WERI-Rb-1 (cell line): Measurements from ENCODE around the gene MYO18A.

Experiments
- DNase-seq: peaks from one replicate; pipeline ENCODE4 v3.0.0-alpha.2; 2020
- H3K27ac ChIP-seq: fragments of 250-450 bp; sonication (Bioruptor Pico); 2 replicates; pipeline ENCODE4 v1.5.1; 2020; ENCODE audit warnings: mild to moderate bottlenecking, moderate library complexity
- H3K27me3 ChIP-seq: fragments of 250-450 bp; sonication (Bioruptor Pico); 2 replicates; pipeline ENCODE4 v1.5.1; 2021; ENCODE audit warnings: mild to moderate bottlenecking, low read depth, moderate library complexity; ENCODE audit not compliant: insufficient read depth, severe bottlenecking
- H3K36me3 ChIP-seq: fragments of 250-450 bp; sonication (Bioruptor Pico); 2 replicates; pipeline ENCODE4 v1.5.1; 2020; ENCODE audit warnings: mild to moderate bottlenecking, moderate library complexity
- H3K4me3 ChIP-seq: 2 replicates; pipeline ENCODE4 v1.5.1; 2011; ENCODE audit warnings: low read depth, mild to moderate bottlenecking, control low read depth, low read length
- H3K9me3 ChIP-seq: fragments of 250-450 bp; sonication (Bioruptor Pico); 2 replicates; pipeline ENCODE4 v1.5.1; 2021; ENCODE audit warnings: mild to moderate bottlenecking, moderate library complexity; ENCODE audit not compliant: severe bottlenecking
- TF ChIP-seq, protein P1 (sequence below): IDR thresholded peaks from 2 replicates; pipeline ENCODE4 v1.5.1; 2011; ENCODE audit warnings: low read depth, mild to moderate bottlenecking, control low read depth, inconsistent platforms, low read length

Gene MYO18A

DNA sequence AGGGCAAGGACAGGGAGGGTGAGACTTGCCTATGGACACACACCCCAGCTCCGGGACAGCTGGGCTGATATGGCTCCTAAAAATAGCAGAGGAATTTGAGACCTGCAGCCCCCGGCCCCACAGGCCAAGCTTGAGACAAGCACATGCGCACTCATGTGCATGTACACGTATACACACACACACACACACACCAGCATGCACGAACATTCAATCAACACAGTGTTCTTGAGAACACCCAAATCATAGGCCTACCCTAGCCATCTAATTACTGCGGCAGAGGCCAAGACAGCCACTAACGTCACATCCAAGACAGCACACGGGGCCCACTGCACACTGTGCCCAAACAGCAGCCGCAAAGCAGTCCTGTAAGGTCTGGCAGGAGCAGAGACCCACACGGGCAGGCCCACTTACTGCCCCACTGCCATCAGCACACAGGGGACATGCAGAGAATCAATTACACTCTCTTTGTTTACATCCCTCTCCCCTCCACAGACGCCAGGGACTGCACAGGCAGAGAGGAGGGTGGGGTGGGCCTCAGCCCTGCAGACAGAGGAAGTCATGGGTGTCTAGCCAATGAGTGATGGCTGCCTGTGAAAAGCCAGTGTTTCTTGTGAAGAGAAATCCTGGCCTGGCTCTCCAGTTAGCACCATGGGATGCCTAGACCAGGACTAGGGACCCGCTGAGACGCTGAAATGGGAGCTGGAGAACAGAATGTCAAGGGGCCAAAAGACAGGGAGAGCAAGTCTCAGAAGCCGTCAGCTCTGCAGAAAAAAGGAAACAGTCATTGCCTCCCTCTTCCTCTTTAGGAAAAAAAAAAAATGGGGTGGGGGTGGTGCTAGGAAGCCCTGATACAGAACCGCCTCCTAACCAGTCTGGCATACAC lies 39.3 kb downstream of the MYO18A start:
- TF ChIP-seq, protein P1, sequence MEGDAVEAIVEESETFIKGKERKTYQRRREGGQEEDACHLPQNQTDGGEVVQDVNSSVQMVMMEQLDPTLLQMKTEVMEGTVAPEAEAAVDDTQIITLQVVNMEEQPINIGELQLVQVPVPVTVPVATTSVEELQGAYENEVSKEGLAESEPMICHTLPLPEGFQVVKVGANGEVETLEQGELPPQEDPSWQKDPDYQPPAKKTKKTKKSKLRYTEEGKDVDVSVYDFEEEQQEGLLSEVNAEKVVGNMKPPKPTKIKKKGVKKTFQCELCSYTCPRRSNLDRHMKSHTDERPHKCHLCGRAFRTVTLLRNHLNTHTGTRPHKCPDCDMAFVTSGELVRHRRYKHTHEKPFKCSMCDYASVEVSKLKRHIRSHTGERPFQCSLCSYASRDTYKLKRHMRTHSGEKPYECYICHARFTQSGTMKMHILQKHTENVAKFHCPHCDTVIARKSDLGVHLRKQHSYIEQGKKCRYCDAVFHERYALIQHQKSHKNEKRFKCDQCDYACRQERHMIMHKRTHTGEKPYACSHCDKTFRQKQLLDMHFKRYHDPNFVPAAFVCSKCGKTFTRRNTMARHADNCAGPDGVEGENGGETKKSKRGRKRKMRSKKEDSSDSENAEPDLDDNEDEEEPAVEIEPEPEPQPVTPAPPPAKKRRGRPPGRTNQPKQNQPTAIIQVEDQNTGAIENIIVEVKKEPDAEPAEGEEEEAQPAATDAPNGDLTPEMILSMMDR, result no peak
- no peaks in the 10 kb centered on the region for H3K36me3 ChIP-seq
- no peak overlapping the region for H3K27ac ChIP-seq
- H3K27me3 ChIP-seq, result no peaks in the 10 kb centered on the region
- no peak overlapping the region for H3K4me3 ChIP-seq
- DNase-seq, result no peak
- no peaks in the 10 kb centered on the region for H3K9me3 ChIP-seq

DNA sequence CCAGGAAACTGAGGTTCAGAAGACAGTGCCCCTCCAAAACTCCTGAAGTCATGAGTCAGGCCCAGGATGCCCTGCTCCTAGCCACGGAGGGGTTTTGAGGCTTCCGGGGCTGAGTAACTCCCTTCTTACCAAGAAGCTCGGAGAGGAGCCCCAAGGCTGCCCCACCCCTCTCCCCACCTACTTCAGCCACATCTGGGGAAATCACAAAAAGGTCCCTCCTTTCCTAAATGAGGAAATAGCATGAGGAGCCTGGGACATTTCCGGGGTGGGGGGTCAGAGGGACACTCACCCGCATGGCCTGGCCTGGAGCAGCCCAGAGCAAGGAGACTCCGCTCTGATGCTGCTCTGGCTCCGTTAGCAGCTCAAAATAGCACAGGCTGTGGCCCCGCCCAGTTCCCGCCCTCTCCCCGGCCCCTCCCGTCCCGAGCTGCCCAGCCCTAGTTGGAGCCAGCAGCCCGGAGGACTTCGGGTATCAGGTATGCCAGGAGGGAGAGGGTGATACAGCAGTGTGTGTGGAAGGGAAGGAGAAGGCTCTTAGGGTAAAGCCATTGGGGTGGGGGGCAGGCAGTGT lies 40.1 kb downstream of the MYO18A start:
- no peaks in the 10 kb centered on the region for H3K27me3 ChIP-seq
- H3K36me3 ChIP-seq, result no peaks in the 10 kb centered on the region
- no peak overlapping the region for H3K27ac ChIP-seq
- H3K9me3 ChIP-seq, result no peaks in the 10 kb centered on the region
- TF ChIP-seq, protein P1, result no peak
- DNase-seq, result peak; percentile 72
- no peak overlapping the region for H3K4me3 ChIP-seq

DNA sequence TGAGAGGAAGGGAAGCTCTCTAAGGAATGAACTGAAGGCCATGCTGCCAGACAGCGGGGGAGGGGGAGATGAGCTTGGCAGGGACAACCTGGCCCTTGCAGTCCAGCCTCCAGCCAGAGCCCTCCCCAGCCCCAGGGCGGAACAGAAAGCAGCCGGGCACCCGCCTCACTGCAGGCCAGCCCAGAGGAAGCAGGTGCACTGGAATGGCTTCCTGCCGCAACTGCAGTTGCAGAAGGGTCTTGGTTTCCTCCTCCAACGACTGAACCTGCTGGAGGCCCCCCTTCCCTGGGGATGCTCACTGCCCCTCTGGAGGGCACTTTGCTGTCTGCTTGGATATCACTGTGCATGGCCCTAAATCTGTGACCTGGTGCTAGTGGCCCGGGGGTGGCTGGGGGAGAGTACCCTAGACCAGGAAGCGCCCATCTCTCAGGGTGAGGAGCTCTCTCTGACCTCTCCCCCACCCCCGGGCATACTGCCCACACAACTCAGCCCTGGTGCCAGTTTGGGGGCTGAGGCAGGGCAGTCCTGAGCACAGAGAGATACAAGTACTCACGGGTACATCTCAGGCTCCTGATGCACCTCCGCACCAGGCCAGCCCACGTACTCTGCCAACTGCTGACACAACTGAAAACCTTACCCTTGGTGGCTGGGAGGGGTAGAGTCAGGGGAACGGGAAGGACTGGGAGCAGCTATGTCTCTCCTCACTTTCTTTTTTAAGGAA lies 41.1 kb downstream of the MYO18A start:
- DNase-seq, result no peak
- no peaks in the 10 kb centered on the region for H3K27me3 ChIP-seq
- no peak overlapping the region for H3K27ac ChIP-seq
- no peaks in the 10 kb centered on the region for H3K36me3 ChIP-seq
- no peak overlapping the region for H3K4me3 ChIP-seq
- no peaks in the 10 kb centered on the region for H3K9me3 ChIP-seq
- TF ChIP-seq, protein P1, result no peak

DNA sequence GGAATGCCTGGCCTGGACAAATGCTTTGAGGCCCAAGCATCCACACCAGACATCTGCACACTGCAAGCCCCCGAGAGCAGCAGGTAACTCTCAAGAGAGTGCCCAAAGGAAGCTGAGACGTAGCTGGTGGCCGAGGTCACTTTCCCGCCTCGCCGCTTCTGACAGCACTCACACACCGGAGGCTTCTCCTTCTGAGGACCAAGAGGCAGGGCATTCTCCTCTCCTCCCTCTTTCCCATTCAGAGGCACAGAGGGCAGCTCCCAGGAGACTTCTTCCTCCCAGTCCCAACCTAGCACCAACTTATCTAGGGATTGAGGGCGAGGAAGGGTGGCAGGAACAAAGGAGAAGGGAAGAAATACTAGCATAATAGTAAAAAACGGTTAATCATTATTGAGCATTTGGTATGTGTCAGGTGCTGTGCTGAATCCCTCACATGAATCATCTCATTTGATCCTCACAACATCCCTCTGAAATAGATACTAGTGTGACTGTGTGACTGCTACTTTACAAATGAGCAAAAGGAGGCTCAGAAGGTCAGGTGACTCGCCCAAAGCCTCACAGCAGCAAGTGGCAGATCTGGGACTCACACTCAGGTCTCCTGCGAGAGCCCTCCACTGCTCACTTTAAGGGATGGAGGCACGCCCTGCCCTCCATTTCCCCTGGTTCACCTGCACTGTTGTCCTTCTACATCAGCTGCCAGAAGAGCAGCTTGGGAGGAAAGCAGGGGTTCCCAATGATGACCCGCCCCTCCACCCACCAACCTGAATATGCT lies 41.8 kb downstream of the MYO18A start:
- H3K4me3 ChIP-seq, result no peak overlapping the region
- DNase-seq, result no peak
- no peaks in the 10 kb centered on the region for H3K9me3 ChIP-seq
- no peaks in the 10 kb centered on the region for H3K27me3 ChIP-seq
- TF ChIP-seq, protein P1, result no peak
- H3K27ac ChIP-seq, result no peak overlapping the region
- H3K36me3 ChIP-seq, result no peaks in the 10 kb centered on the region

DNA sequence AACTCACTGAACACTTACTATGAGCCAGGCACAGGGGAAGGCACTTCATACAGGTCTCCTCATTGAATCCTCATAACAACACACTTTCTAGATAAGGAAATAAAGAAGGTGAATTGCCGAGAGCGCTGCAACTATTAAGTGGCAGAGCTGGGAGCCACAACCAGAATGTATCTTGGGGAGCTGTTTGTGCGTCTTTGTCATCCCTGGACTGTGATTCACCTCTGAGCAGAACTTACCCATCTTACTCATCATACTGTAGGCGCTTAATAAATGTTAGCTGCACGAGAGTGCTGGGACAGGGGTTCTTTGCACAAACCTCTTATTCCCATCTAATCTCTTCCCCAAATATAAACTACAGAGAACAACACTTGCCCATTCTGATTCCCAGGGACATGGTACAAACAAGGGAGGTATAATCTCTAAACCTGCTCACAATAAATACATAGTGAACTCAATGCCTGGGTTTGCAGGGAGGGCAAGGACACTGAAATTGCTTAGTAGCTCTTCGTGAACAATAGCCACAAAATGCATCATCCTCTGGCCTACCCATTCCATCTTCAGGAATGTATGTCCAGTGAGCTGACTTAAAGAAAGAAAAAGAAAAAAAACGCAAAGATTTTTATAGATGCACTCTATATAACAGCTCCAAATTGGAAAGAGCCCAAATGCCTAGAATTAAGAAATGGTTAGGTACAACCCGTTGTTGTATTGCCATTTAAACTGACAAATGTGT lies 43.0 kb downstream of the MYO18A start:
- Histone ChIP-seq H3K27me3 (no peaks in the 10 kb centered on the region), H3K9me3 (no peaks in the 10 kb centered on the region), H3K36me3 (no peaks in the 10 kb centered on the region), H3K27ac (no peak overlapping the region), H3K4me3 (no peak overlapping the region)
- TF ChIP-seq, protein P1, result no peak
- DNase-seq, result no peak
